HCT116 (cell line): Measurements from ENCODE around the gene TASP1.

ENCODE experiments used
- ATF3 ChIP-seq: IDR thresholded peaks from 2 replicates; pipeline ENCODE4 v1.6.1; 2012
- EZH2 ChIP-seq: fragments of 200-600 bp; sonication (generic); IDR thresholded peaks from 2 replicates; pipeline ENCODE4 v1.6.1; 2017; ENCODE audit warnings: antibody characterized with exemption, mixed run types
- MAX ChIP-seq: IDR thresholded peaks from 2 replicates; pipeline ENCODE4 v1.6.1; 2012
- POLR2A ChIP-seq: IDR thresholded peaks from 2 replicates; pipeline ENCODE4 v1.7.0; 2011; ENCODE audit warnings: borderline replicate concordance; ENCODE audit not compliant: insufficient read depth, insufficient read length; ENCODE audit errors: extremely low read depth
- POLR2AphosphoS5 ChIP-seq: IDR thresholded peaks from 2 replicates; pipeline ENCODE4 v1.6.1; 2011; ENCODE audit warnings: mild to moderate bottlenecking, low read depth, low read length, moderate library complexity
- RAD21 ChIP-seq: IDR thresholded peaks from 2 replicates; pipeline ENCODE4 v1.6.1; 2012; ENCODE audit warnings: low read depth, mild to moderate bottlenecking
- SRF ChIP-seq: IDR thresholded peaks from 2 replicates; pipeline ENCODE4 v1.6.1; 2012; ENCODE audit warnings: low read depth
- TF ChIP-seq, protein P1 (sequence below), 3 experiments: fragments of 200-600 bp in 1 of 3; sonication (generic) in 1 of 3; IDR thresholded peaks in 2 of 3; conservative IDR thresholded peaks in 1 of 3; 2 replicates each; pipeline ENCODE4 v1.5.1; 2012 to 2017; ENCODE audit warnings: low read depth in 2 of 3, low read length in 2 of 3, antibody characterized with exemption in 1 of 3, borderline replicate concordance in 1 of 3, control low read depth in 1 of 3, mild to moderate bottlenecking in 1 of 3, mixed read lengths in 1 of 3, mixed run types in 1 of 3, moderate library complexity in 1 of 3; ENCODE audit not compliant: insufficient read depth in 1 of 3

- no peak for TF ChIP-seq POLR2A
- no peak for TF ChIP-seq MAX
- TF ChIP-seq, protein P1, sequence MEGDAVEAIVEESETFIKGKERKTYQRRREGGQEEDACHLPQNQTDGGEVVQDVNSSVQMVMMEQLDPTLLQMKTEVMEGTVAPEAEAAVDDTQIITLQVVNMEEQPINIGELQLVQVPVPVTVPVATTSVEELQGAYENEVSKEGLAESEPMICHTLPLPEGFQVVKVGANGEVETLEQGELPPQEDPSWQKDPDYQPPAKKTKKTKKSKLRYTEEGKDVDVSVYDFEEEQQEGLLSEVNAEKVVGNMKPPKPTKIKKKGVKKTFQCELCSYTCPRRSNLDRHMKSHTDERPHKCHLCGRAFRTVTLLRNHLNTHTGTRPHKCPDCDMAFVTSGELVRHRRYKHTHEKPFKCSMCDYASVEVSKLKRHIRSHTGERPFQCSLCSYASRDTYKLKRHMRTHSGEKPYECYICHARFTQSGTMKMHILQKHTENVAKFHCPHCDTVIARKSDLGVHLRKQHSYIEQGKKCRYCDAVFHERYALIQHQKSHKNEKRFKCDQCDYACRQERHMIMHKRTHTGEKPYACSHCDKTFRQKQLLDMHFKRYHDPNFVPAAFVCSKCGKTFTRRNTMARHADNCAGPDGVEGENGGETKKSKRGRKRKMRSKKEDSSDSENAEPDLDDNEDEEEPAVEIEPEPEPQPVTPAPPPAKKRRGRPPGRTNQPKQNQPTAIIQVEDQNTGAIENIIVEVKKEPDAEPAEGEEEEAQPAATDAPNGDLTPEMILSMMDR (IDR thresholded peaks at IDR 0.05 in 2 of 3, conservative IDR thresholded peaks at IDR 0.05 in 1 of 3; ENCODE audit: borderline replicate concordance in 1 of 3, insufficient read depth in 1 of 3, low read depth in 2 of 3, low read length in 2 of 3) = no peak
- no peak for TF ChIP-seq RAD21
- no peak for TF ChIP-seq POLR2AphosphoS5
- TF ChIP-seq SRF = no peak
- no peak for TF ChIP-seq EZH2
- TF ChIP-seq ATF3 = no peak
These were observed 214.4 kb downstream of the TASP1 start for GRCh38 chr20:13424174-13424833.
